ENCODE data around the gene CHAF1B.

The CHAF1B gene

DNA sequence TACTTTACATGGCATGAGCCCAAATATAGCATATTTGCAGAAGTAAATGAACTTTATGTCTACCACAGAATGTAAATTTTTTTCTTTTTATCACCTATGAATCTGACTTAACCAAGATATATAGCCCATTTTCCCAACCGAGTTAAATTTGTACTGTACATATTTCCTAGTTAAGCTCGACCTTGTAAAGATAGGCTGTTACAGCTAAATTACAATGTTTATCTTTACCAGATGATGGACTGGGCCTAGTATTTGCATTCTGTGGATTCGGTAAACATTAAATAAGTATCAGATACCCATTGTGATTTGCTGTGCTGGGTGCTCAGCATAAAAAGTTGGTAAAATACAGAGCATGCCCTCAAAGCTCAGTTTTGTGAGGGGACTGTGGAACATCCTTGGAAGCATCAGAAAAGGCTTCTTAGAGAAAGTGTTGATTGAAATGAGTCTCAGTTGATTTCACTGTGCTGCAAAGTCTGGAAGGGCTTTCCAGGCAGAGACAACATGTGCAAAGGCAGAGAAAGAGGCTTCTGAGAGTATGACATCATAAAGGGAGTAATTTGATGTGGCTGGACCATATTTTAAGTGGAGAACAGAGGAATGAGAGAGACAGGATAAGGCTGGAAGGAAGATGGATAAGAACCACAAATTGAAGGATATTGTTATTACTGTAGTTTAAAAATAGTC is 37.8 kb upstream of the CHAF1B start:
- Histone ChIP-seq H3K79me2 (no peaks in the 10 kb centered on the region), H3K27me3 (ENCODE audit: control insufficient read depth, insufficient read depth, low read length) (no peaks in the 10 kb centered on the region), H3K9ac (no peak overlapping the region), H3K36me3 (ENCODE audit: control insufficient read depth, insufficient read depth, low read length) (no peaks in the 10 kb centered on the region), H3K4me3 (ENCODE audit: low read depth, low read length) (no peak overlapping the region), H3K4me2 (ENCODE audit: low read length) (no peak overlapping the region), H3K27ac (no peak overlapping the region), H2AFZ (no peak overlapping the region), H3K9me3 (ENCODE audit: control insufficient read depth, low read length) (no peaks in the 10 kb centered on the region), H3K4me1 (no peaks in the 10 kb centered on the region)
- TF ChIP-seq, protein P1, sequence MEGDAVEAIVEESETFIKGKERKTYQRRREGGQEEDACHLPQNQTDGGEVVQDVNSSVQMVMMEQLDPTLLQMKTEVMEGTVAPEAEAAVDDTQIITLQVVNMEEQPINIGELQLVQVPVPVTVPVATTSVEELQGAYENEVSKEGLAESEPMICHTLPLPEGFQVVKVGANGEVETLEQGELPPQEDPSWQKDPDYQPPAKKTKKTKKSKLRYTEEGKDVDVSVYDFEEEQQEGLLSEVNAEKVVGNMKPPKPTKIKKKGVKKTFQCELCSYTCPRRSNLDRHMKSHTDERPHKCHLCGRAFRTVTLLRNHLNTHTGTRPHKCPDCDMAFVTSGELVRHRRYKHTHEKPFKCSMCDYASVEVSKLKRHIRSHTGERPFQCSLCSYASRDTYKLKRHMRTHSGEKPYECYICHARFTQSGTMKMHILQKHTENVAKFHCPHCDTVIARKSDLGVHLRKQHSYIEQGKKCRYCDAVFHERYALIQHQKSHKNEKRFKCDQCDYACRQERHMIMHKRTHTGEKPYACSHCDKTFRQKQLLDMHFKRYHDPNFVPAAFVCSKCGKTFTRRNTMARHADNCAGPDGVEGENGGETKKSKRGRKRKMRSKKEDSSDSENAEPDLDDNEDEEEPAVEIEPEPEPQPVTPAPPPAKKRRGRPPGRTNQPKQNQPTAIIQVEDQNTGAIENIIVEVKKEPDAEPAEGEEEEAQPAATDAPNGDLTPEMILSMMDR (IDR thresholded peaks at IDR 0.05) = no peak

DNA sequence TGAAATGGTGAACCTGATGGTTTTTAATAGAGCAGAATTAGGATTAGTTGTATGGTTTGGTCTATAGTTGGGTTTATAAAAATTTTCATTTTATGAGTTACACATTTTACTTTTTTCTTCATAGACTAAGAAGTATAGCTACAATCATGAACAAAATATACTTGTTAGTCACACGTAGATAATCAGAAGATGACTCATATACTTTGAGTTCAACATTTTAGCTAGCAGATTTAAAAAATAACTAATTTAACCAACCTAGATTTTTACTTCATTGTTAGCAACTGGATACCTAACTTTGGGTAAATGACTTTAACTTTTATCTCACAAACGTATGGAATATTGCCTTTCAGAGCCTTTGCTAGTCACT is 37.2 kb upstream of the CHAF1B start:
- H2AFZ ChIP-seq = no peak overlapping the region
- no peak overlapping the region for H3K9ac ChIP-seq
- H3K27me3 ChIP-seq (ENCODE audit: control insufficient read depth, insufficient read depth, low read length) = no peaks in the 10 kb centered on the region
- H3K4me2 ChIP-seq (ENCODE audit: low read length) = no peak overlapping the region
- H3K4me1 ChIP-seq = no peaks in the 10 kb centered on the region
- H3K9me3 ChIP-seq (ENCODE audit: control insufficient read depth, low read length) = no peaks in the 10 kb centered on the region
- H3K79me2 ChIP-seq = no peaks in the 10 kb centered on the region
- H3K4me3 ChIP-seq (ENCODE audit: low read depth, low read length) = no peak overlapping the region
- no peak overlapping the region for H3K27ac ChIP-seq
- H3K36me3 ChIP-seq (ENCODE audit: control insufficient read depth, insufficient read depth, low read length) = no peaks in the 10 kb centered on the region
- TF ChIP-seq, protein P1 (IDR thresholded peaks at IDR 0.05) = no peak

DNA sequence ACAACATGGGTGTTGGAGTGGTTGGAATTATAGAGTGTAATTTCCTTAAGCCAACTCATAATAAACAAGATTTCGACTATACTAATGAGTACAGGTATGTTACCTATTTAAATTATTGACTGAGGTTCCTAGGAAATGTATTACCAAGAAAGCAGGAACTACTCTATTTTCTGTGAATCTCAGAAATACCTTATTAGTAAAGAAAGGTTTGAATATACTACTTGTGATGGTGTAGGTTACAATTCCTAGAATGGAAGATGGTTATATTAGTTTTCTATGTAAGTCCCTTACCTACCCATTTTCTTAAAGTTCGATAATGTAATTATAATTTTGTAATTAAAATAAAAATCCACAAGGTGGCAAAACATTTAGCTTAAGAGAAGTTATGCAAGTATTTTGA is 35.9 kb upstream of the CHAF1B start:
- Histone ChIP-seq H3K9me3 (ENCODE audit: control insufficient read depth, low read length) (no peaks in the 10 kb centered on the region), H3K27me3 (ENCODE audit: control insufficient read depth, insufficient read depth, low read length) (no peaks in the 10 kb centered on the region), H3K4me3 (ENCODE audit: low read depth, low read length) (no peak overlapping the region), H3K4me1 (no peaks in the 10 kb centered on the region), H3K36me3 (ENCODE audit: control insufficient read depth, insufficient read depth, low read length) (no peaks in the 10 kb centered on the region), H3K4me2 (ENCODE audit: low read length) (no peak overlapping the region), H3K9ac (no peak overlapping the region), H3K27ac (no peak overlapping the region), H2AFZ (no peak overlapping the region), H3K79me2 (no peaks in the 10 kb centered on the region)
- TF ChIP-seq, protein P1 (IDR thresholded peaks at IDR 0.05) = no peak

DNA sequence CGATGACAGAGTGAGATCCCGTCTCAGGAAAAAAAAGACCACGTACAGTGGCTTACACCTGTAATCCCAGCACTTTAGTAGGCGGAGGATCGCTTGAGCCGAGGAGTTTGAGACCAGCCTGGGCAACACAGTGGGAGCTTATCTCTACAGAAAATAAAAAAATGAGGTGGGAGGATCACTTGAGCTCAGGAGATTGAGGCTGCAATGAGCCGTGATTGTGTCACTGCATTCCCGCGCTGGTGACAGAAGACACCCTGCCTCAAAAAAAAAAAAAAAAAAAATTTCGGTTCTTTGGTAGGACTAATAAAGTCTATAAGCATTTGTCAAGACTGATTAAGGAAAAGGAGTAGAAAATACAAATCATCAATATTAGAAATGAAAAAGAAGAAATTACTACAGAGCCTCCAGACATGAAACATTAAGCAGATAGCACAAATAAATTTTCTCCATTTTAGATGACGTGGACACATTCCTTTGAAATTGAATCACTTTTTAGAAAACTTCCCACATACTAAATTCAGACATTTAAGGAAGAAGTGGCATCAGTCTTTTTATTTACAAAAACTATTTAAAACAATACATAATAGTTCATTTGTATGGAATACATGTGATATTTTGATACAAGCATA is 34.8 kb upstream of the CHAF1B start:
- no peaks in the 10 kb centered on the region for H3K27me3 ChIP-seq (ENCODE audit: control insufficient read depth, insufficient read depth, low read length)
- no peak overlapping the region for H3K9ac ChIP-seq
- no peak overlapping the region for H3K27ac ChIP-seq
- no peaks in the 10 kb centered on the region for H3K9me3 ChIP-seq (ENCODE audit: control insufficient read depth, low read length)
- H3K4me3 ChIP-seq (ENCODE audit: low read depth, low read length) = no peak overlapping the region
- no peaks in the 10 kb centered on the region for H3K36me3 ChIP-seq (ENCODE audit: control insufficient read depth, insufficient read depth, low read length)
- H3K79me2 ChIP-seq = no peaks in the 10 kb centered on the region
- TF ChIP-seq, protein P1 (IDR thresholded peaks at IDR 0.05) = no peak
- H3K4me1 ChIP-seq = no peaks in the 10 kb centered on the region
- H2AFZ ChIP-seq = no peak overlapping the region
- H3K4me2 ChIP-seq (ENCODE audit: low read length) = no peak overlapping the region
